GM12878 (cell line): Measurements from ENCODE around the gene MRM3. TPM values are rescaled to one million over a fixed set of nuclear protein-coding genes. Genes with fewer than 3 reads are reported as not detected.

Experiments used
- ATAC-seq: fragments of 200-7000 bp; cut with Tn5 transposase; 3 replicates; pipeline ENCODE4 v1.9.1; 2020; ENCODE audit warnings: mild to moderate bottlenecking, moderate library complexity
- BruUV-seq: library from RNA; stranded (reverse); fragments of 400-500 nt; replicated peaks from 2 replicates; lab custom pipeline; 2021; lab: Mats Ljungman, UMichigan
- CTCF ChIA-PET: fragments of 300-600 bp; sonication (Branson Sonifier 250); formaldehyde crosslinking; extraction: SDS; loops from one replicate; lab custom pipeline; 2021; ENCODE audit warnings: inconsistent platforms; lab: Yijun Ruan, JAX
- POLR2A ChIA-PET: fragments of 350-600 bp; formaldehyde crosslinking; extraction: SDS; loops from one replicate; lab custom pipeline; 2021; ENCODE audit warnings: inconsistent platforms; lab: Charles Lee
- RAD21 ChIA-PET: fragments of 300-600 bp; sonication (Branson Sonifier 250); formaldehyde crosslinking; loops from one replicate; lab custom pipeline; 2023; ENCODE audit warnings: antibody characterized with exemption; ENCODE audit not compliant: unreplicated experiment; lab: Charles Lee
- SMC1A ChIA-PET: fragments of 300-600 bp; sonication (Branson Sonifier 250); formaldehyde crosslinking; loops from one replicate; lab custom pipeline; 2023; ENCODE audit not compliant: unreplicated experiment, uncharacterized antibody; lab: Charles Lee
- DNase-seq: peaks from one replicate; pipeline ENCODE4 v3.0.0-alpha.2; 2011; ENCODE audit warnings: low read depth, low spot score
- FAIRE-seq: peaks from 3 replicates; lab custom pipeline; 2011; peaks lifted over from hg19 to GRCh38; lab: Jason Lieb, UNC
- H2AFZ ChIP-seq: 2 replicates; pipeline ENCODE4 v1.6.0; 2011; ENCODE audit warnings: low read depth, low read length, control low read depth; ENCODE audit not compliant: control insufficient read depth
- H3K27ac ChIP-seq: 2 replicates; pipeline ENCODE4 v1.5.1; 2011; ENCODE audit warnings: control low read depth; ENCODE audit not compliant: control insufficient read depth, insufficient read depth
- H3K27me3 ChIP-seq, 2 experiments: replicated peaks in 1 of 2; 2 replicates each; pipeline versions ENCODE4 v1.6.0 to v1.6.1; 2011; ENCODE audit warnings: low read length in 1 of 2; ENCODE audit not compliant: control insufficient read depth in 2 of 2, insufficient read depth in 2 of 2
- H3K36me3 ChIP-seq, 2 experiments: 2 replicates each; pipeline ENCODE4 v1.5.1; 2011; ENCODE audit warnings: low read length in 1 of 2; ENCODE audit not compliant: control insufficient read depth in 2 of 2, insufficient read depth in 2 of 2
- H3K4me1 ChIP-seq: 2 replicates; pipeline ENCODE4 v1.6.1; 2011; ENCODE audit warnings: mild to moderate bottlenecking, low read length, moderate library complexity, mixed read lengths; ENCODE audit not compliant: control insufficient read depth, insufficient read depth
- H3K4me2 ChIP-seq: 2 replicates; pipeline ENCODE4 v1.6.0; 2011; ENCODE audit warnings: control low read depth; ENCODE audit not compliant: control insufficient read depth, insufficient read depth
- H3K4me3 ChIP-seq: fragments of 200-600 bp; sonication (generic); 2 replicates; pipeline ENCODE4 v1.5.1; 2016
- H3K79me2 ChIP-seq: 2 replicates; pipeline ENCODE4 v1.6.0; 2011; ENCODE audit warnings: low read length; ENCODE audit not compliant: control insufficient read depth, insufficient read depth
- H3K9ac ChIP-seq: 2 replicates; pipeline ENCODE4 v1.8.0; 2011; ENCODE audit warnings: low read length, control low read depth, mixed read lengths; ENCODE audit not compliant: control insufficient read depth, insufficient read depth
- H3K9me3 ChIP-seq: replicated peaks from 3 replicates; pipeline ENCODE4 v1.5.1; 2011; ENCODE audit warnings: mild to moderate bottlenecking, low read length; ENCODE audit not compliant: control insufficient read depth, insufficient read depth
- H4K20me1 ChIP-seq: 2 replicates; pipeline ENCODE4 v1.6.0; 2011; ENCODE audit not compliant: control insufficient read depth, insufficient read depth
- CREB1 ChIP-seq: IDR thresholded peaks from 2 replicates; pipeline ENCODE4 v1.6.1; 2012; ENCODE audit warnings: low read depth, mild to moderate bottlenecking, inconsistent platforms
- FOXM1 ChIP-seq: IDR thresholded peaks from 2 replicates; pipeline ENCODE4 v1.6.1; 2012; ENCODE audit warnings: low read depth, mild to moderate bottlenecking, inconsistent platforms, low read length, moderate library complexity
- HDAC2 ChIP-seq: fragments of 200-600 bp; sonication (generic); IDR thresholded peaks from 2 replicates; pipeline ENCODE4 v1.6.1; 2017
- IKZF1 ChIP-seq: fragments of 450-650 bp; conservative IDR thresholded peaks from 2 replicates; pipeline ENCODE4 v1.6.1; 2017; ENCODE audit warnings: antibody characterized with exemption, mild to moderate bottlenecking
- IKZF2 ChIP-seq, 2 experiments: fragments of 450-650 bp; IDR thresholded peaks; 2 replicates each; pipeline ENCODE4 v1.6.1; 2017; ENCODE audit warnings: mild to moderate bottlenecking in 2 of 2, moderate library complexity in 2 of 2
- IRF4 ChIP-seq: IDR thresholded peaks from 2 replicates; pipeline ENCODE4 v1.6.1; 2011; ENCODE audit warnings: low read depth, low read length
- NFIC ChIP-seq: IDR thresholded peaks from 2 replicates; pipeline ENCODE4 v1.6.1; 2012; ENCODE audit warnings: low read depth, mild to moderate bottlenecking, inconsistent platforms, low read length, moderate library complexity
- NR2F1 ChIP-seq: fragments of 450-650 bp; conservative IDR thresholded peaks from 2 replicates; pipeline ENCODE4 v1.6.1; 2017; ENCODE audit warnings: mild to moderate bottlenecking
- NRF1 ChIP-seq: conservative IDR thresholded peaks from 2 replicates; pipeline ENCODE4 v1.6.1; 2011; ENCODE audit warnings: mild to moderate bottlenecking, low read depth, low read length, improper control_type of control experiment
- RAD51 ChIP-seq: fragments of 450-650 bp; IDR thresholded peaks from 2 replicates; pipeline ENCODE4 v1.6.1; 2016; ENCODE audit warnings: moderate library complexity, mild to moderate bottlenecking, inconsistent platforms
- RB1 ChIP-seq: fragments of 450-650 bp; formaldehyde crosslinking; IDR thresholded peaks from 2 replicates; pipeline ENCODE4 v1.6.1; 2017; ENCODE audit warnings: mild to moderate bottlenecking, borderline replicate concordance
- SMAD5 ChIP-seq: IDR thresholded peaks from 2 replicates; pipeline ENCODE4 v1.6.1; 2016; ENCODE audit warnings: antibody characterized with exemption, low read depth
- TAF1 ChIP-seq: IDR thresholded peaks from 2 replicates; pipeline ENCODE4 v1.6.1; 2011; ENCODE audit warnings: mild to moderate bottlenecking, low read depth, low read length, borderline replicate concordance
- USF1 ChIP-seq: IDR thresholded peaks from 2 replicates; pipeline ENCODE4 v1.6.1; 2011; ENCODE audit warnings: borderline replicate concordance, low read depth, mild to moderate bottlenecking, moderate library complexity, mixed read lengths, low read length; ENCODE audit not compliant: insufficient read depth; ENCODE audit errors: extremely low read length
- ZBED1 ChIP-seq: IDR thresholded peaks from 2 replicates; pipeline ENCODE4 v1.6.1; 2016; ENCODE audit warnings: borderline replicate concordance
- ZNF592 ChIP-seq: fragments of 450-650 bp; IDR thresholded peaks from 2 replicates; pipeline ENCODE4 v1.6.1; 2017; ENCODE audit warnings: mild to moderate bottlenecking, moderate library complexity
- WGBS: methylation state at CpG from one replicate; pipeline ENCODE4 v1.1.6; 2016; ENCODE audit warnings: low lambda C conversion rate; ENCODE audit not compliant: insufficient replicate concordance, insufficient coverage; ENCODE audit errors: missing lambda C conversion rate; 5-methylcytosine and 5-hydroxymethylcytosine counted together
- in situ Hi-C: fragments of 300-500 bp; cut with MboI; formaldehyde crosslinking; loops from 9 replicates; pipeline ENCODE4 v1.14.3; 2018; ENCODE audit warnings: mixed read lengths
- intact Hi-C: fragments of 100-400 bp; cut with micrococcal nuclease; formaldehyde crosslinking; loops from one replicate; pipeline ENCODE4 v1.14.2; 2022; ENCODE audit not compliant: unreplicated experiment
- polyA plus RNA-seq, 11 experiments: library from polyadenylated mRNA; depleted of rRNA in 4 of 11; unstranded in 6 of 11; stranded (reverse) in 5 of 11; fragments of >200 nt; fragmentation: Nextera tagmentation in 4 of 11; fragmentation: Illumina TruSeq in 1 of 11; extraction: Ambion mirVana in 4 of 11; extraction: Trizol in 1 of 11; gene quantifications; 1 replicate in 1 of 11; 2 replicates in 10 of 11; pipeline versions ENCODE4 v1.2.1 to v1.2.3, GENCODE V29; 2011 to 2016; ENCODE audit warnings: inconsistent platforms in 2 of 11, missing spikeins in 2 of 11, low read depth in 1 of 11
- total RNA-seq, 4 experiments: library from RNA; depleted of rRNA in 3 of 4; stranded (reverse); fragments of >200 nt in 3 of 4; fragmentation: Illumina TruSeq in 1 of 4; extraction: Trizol in 1 of 4; gene quantifications; 2 replicates each; pipeline versions ENCODE4 v1.2.1 to v1.2.3, GENCODE V29; 2013 to 2021
- TF ChIP-seq, protein P1 (sequence below): IDR thresholded peaks from 2 replicates; pipeline ENCODE4 v1.6.1; 2011; ENCODE audit warnings: low read depth, low read length, improper control_type of control experiment, borderline replicate concordance
- TF ChIP-seq, protein P2 (sequence below): IDR thresholded peaks from 2 replicates; pipeline ENCODE4 v1.6.1; 2011; ENCODE audit warnings: borderline replicate concordance, low read depth, mild to moderate bottlenecking, moderate library complexity, low read length; ENCODE audit not compliant: insufficient read depth, poor library complexity, severe bottlenecking

The MRM3 gene
- total and polyA plus RNA-seq, 10 of the 15 experiments (the other 5 are each of a cell fraction or from before 2014, with no cell fraction given): 2.3 to 48.9 (median 26.6) TPM

- ChIA-PET CTCF (interaction anchor here (0.7 to 6.1 kb wide), 3 partner anchors 182 to 201 kb away, joined by 3 to 61 read pairs (median 6); partner anchors contain the start of genes NXN and TIMM22), RAD21 (interaction anchor here (1.2 to 3.1 kb wide), 3 partner anchors 14 to 185 kb away, joined by 3 to 32 read pairs (median 4); partner anchors contain the start of genes GLOD4, MRM3 and NXN), SMC1A (interaction anchor here (0.5 to 2.6 kb wide), 5 partner anchors 52 to 384 kb away, joined by 3 to 24 read pairs (median 3); partner anchors contain the start of gene NXN), POLR2A (interaction anchor here (0.9 kb wide), 1 partner anchor 185 kb away, joined by 3 read pairs; no protein-coding TSS in a partner anchor)
- 85% methylated on average over 9 of the region's 9 CpGs for WGBS
- no peak overlapping the region for H3K27ac ChIP-seq
- DNase-seq (no peak), ATAC-seq (no peak), FAIRE-seq (no peak)
- H3K9ac ChIP-seq: no peak overlapping the region
- no peak overlapping the region for H3K4me2 ChIP-seq
- H2AFZ ChIP-seq: no peak overlapping the region
- H3K4me3 ChIP-seq: no peak overlapping the region
- H3K9me3 ChIP-seq: no peaks in the 10 kb centered on the region
- H3K27me3 ChIP-seq: no peaks in the 10 kb centered on the region
- in situ Hi-C loops: loop anchor here (5.0 kb wide), 1 partner anchor 192 kb away; no protein-coding TSS in a partner anchor
- intact Hi-C loops: loop anchor here (1.0 kb wide), 1 partner anchor 186 kb away; no protein-coding TSS in a partner anchor
- no peaks in the 10 kb centered on the region for H3K79me2 ChIP-seq
- H3K36me3 ChIP-seq: peaks cover 3% of the 10 kb centered on the region in 2 experiments; a peak in 3 of 4 replicates
- no peaks in the 10 kb centered on the region for H4K20me1 ChIP-seq
- no TSS peak for BruUV-seq
- no peaks in the 10 kb centered on the region for H3K4me1 ChIP-seq
- TF ChIP-seq ZBED1 (no peak), RAD51 (no peak), IKZF1 (no peak), NR2F1 (no peak), ZNF592 (no peak), USF1 (no peak), IRF4 (no peak), FOXM1 (no peak), NFIC (no peak), TAF1 (no peak), HDAC2 (no peak), CREB1 (no peak), RB1 (no peak), SMAD5 (no peak), IKZF2 (IDR thresholded peaks at IDR 0.05) (no peak), NRF1 (no peak)
- TF ChIP-seq, protein P1, sequence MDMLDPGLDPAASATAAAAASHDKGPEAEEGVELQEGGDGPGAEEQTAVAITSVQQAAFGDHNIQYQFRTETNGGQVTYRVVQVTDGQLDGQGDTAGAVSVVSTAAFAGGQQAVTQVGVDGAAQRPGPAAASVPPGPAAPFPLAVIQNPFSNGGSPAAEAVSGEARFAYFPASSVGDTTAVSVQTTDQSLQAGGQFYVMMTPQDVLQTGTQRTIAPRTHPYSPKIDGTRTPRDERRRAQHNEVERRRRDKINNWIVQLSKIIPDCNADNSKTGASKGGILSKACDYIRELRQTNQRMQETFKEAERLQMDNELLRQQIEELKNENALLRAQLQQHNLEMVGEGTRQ: no peak
- TF ChIP-seq, protein P2, sequence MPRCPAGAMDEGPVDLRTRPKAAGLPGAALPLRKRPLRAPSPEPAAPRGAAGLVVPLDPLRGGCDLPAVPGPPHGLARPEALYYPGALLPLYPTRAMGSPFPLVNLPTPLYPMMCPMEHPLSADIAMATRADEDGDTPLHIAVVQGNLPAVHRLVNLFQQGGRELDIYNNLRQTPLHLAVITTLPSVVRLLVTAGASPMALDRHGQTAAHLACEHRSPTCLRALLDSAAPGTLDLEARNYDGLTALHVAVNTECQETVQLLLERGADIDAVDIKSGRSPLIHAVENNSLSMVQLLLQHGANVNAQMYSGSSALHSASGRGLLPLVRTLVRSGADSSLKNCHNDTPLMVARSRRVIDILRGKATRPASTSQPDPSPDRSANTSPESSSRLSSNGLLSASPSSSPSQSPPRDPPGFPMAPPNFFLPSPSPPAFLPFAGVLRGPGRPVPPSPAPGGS: no peak
Observed at GRCh38 chr17:795721-796120, 13.6 kb downstream of the MRM3 start.
